Measurements from ENCODE around the gene DYNC1H1. TPM values are rescaled to one million over a fixed set of nuclear protein-coding genes. Genes with fewer than 3 reads are reported as not detected.

Gene DYNC1H1
- total RNA-seq, 3 donors from 2014 or later = 198 to 211 (median 204) TPM

- no peaks in the 10 kb centered on the region for H3K27me3 Mint-ChIP-seq (ENCODE audit: low read depth)
- H3K36me3 Mint-ChIP-seq (ENCODE audit: insufficient read depth) = peaks cover 48% of the 10 kb centered on the region
- ATAC-seq (no peak), DNase-seq (no peak)
- H3K4me1 Mint-ChIP-seq (ENCODE audit: low read depth) = no peaks in the 10 kb centered on the region
- H3K9me3 Mint-ChIP-seq = no peaks in the 10 kb centered on the region
- no peak overlapping the region for H3K4me3 Mint-ChIP-seq
These were observed 74.8 kb downstream of the DYNC1H1 start for GRCh38 chr14:102039157-102039556.

GRCh38 chr14:102040153-102040552 is 75.8 kb downstream of the DYNC1H1 start:
- H3K4me1 Mint-ChIP-seq (ENCODE audit: low read depth) = no peaks in the 10 kb centered on the region
- ATAC-seq = no peak
- peaks cover 47% of the 10 kb centered on the region for H3K36me3 Mint-ChIP-seq (ENCODE audit: insufficient read depth)
- H3K9me3 Mint-ChIP-seq = no peaks in the 10 kb centered on the region
- DNase-seq = no peak
- H3K27me3 Mint-ChIP-seq (ENCODE audit: low read depth) = no peaks in the 10 kb centered on the region
- H3K4me3 Mint-ChIP-seq = no peak overlapping the region

- ATAC-seq (no peak), DNase-seq (no peak)
- Mint-ChIP-seq H3K4me3 (no peak overlapping the region), H3K27me3 (ENCODE audit: low read depth) (no peaks in the 10 kb centered on the region), H3K4me1 (ENCODE audit: low read depth) (no peaks in the 10 kb centered on the region), H3K9me3 (no peaks in the 10 kb centered on the region), H3K36me3 (ENCODE audit: insufficient read depth) (peaks cover 41% of the 10 kb centered on the region)
These were observed 78.3 kb downstream of the DYNC1H1 start for GRCh38 chr14:102042699-102043098.

GRCh38 chr14:102043251-102044025 is 79.1 kb downstream of the DYNC1H1 start:
- Mint-ChIP-seq H3K27me3 (ENCODE audit: low read depth) (no peaks in the 10 kb centered on the region), H3K36me3 (ENCODE audit: insufficient read depth) (peaks cover 43% of the 10 kb centered on the region), H3K4me1 (ENCODE audit: low read depth) (no peaks in the 10 kb centered on the region), H3K4me3 (no peak overlapping the region), H3K9me3 (no peaks in the 10 kb centered on the region)
- DNase-seq = no peak
- no peak for ATAC-seq

- DNase-seq = no peak
- Mint-ChIP-seq H3K9me3 (no peaks in the 10 kb centered on the region), H3K36me3 (ENCODE audit: insufficient read depth) (peaks cover 41% of the 10 kb centered on the region), H3K4me1 (ENCODE audit: low read depth) (no peaks in the 10 kb centered on the region), H3K27me3 (ENCODE audit: low read depth) (no peaks in the 10 kb centered on the region), H3K4me3 (no peak overlapping the region)
- ATAC-seq = no peak
These were observed 80.2 kb downstream of the DYNC1H1 start for GRCh38 chr14:102044566-102044965.

- H3K4me3 Mint-ChIP-seq = no peak overlapping the region
- DNase-seq = no peak
- H3K27me3 Mint-ChIP-seq (ENCODE audit: low read depth) = no peaks in the 10 kb centered on the region
- H3K4me1 Mint-ChIP-seq (ENCODE audit: low read depth) = no peaks in the 10 kb centered on the region
- H3K36me3 Mint-ChIP-seq (ENCODE audit: insufficient read depth) = peaks cover 41% of the 10 kb centered on the region
- ATAC-seq = peak in 1 of 2 donors; percentile 58
- no peaks in the 10 kb centered on the region for H3K9me3 Mint-ChIP-seq
These were observed 82.2 kb downstream of the DYNC1H1 start for GRCh38 chr14:102046337-102047278.

GRCh38 chr14:102047808-102048540 is 83.6 kb downstream of the DYNC1H1 start:
- DNase-seq (no peak), ATAC-seq (no peak)
- H3K4me3 Mint-ChIP-seq = no peak overlapping the region
- no peaks in the 10 kb centered on the region for H3K27me3 Mint-ChIP-seq (ENCODE audit: low read depth)
- no peaks in the 10 kb centered on the region for H3K9me3 Mint-ChIP-seq
- peaks cover 41% of the 10 kb centered on the region for H3K36me3 Mint-ChIP-seq (ENCODE audit: insufficient read depth)
- no peaks in the 10 kb centered on the region for H3K4me1 Mint-ChIP-seq (ENCODE audit: low read depth)

- Mint-ChIP-seq H3K36me3 (ENCODE audit: insufficient read depth) (peaks cover 31% of the 10 kb centered on the region), H3K9me3 (no peaks in the 10 kb centered on the region), H3K4me1 (ENCODE audit: low read depth) (no peaks in the 10 kb centered on the region), H3K27me3 (ENCODE audit: low read depth) (no peaks in the 10 kb centered on the region), H3K4me3 (no peak overlapping the region)
- no peak for DNase-seq
- no peak for ATAC-seq
These were observed 85.1 kb downstream of the DYNC1H1 start for GRCh38 chr14:102049258-102050025.

GRCh38 chr14:102050026-102050405 is 85.6 kb downstream of the DYNC1H1 start:
- Mint-ChIP-seq H3K9me3 (no peaks in the 10 kb centered on the region), H3K36me3 (ENCODE audit: insufficient read depth) (peaks cover 30% of the 10 kb centered on the region), H3K4me3 (no peak overlapping the region), H3K4me1 (ENCODE audit: low read depth) (no peaks in the 10 kb centered on the region), H3K27me3 (ENCODE audit: low read depth) (no peaks in the 10 kb centered on the region)
- ATAC-seq = no peak
- no peak for DNase-seq

- ATAC-seq = no peak
- H3K27me3 Mint-ChIP-seq (ENCODE audit: low read depth) = no peaks in the 10 kb centered on the region
- no peak for DNase-seq
- H3K36me3 Mint-ChIP-seq (ENCODE audit: insufficient read depth) = peaks cover 32% of the 10 kb centered on the region
- H3K4me3 Mint-ChIP-seq = no peak overlapping the region
- no peaks in the 10 kb centered on the region for H3K4me1 Mint-ChIP-seq (ENCODE audit: low read depth)
- no peaks in the 10 kb centered on the region for H3K9me3 Mint-ChIP-seq
These were observed 86.3 kb downstream of the DYNC1H1 start for GRCh38 chr14:102050625-102051024.

- Mint-ChIP-seq H3K27me3 (ENCODE audit: low read depth) (no peaks in the 10 kb centered on the region), H3K9me3 (no peaks in the 10 kb centered on the region), H3K36me3 (ENCODE audit: insufficient read depth) (peaks cover 32% of the 10 kb centered on the region), H3K4me3 (no peak overlapping the region), H3K4me1 (ENCODE audit: low read depth) (peaks cover 2% of the 10 kb centered on the region)
- DNase-seq (no peak), ATAC-seq (no peak)
These were observed 88.1 kb downstream of the DYNC1H1 start for GRCh38 chr14:102052522-102052921.

- DNase-seq (no peak), ATAC-seq (no peak)
- Mint-ChIP-seq H3K4me1 (ENCODE audit: low read depth) (peaks cover 11% of the 10 kb centered on the region), H3K4me3 (no peak overlapping the region), H3K27me3 (ENCODE audit: low read depth) (no peaks in the 10 kb centered on the region), H3K9me3 (no peaks in the 10 kb centered on the region), H3K36me3 (ENCODE audit: insufficient read depth) (peaks cover 12% of the 10 kb centered on the region)
These were observed 91.0 kb downstream of the DYNC1H1 start for GRCh38 chr14:102055181-102055901.

- no peak for DNase-seq
- no peak for ATAC-seq
- H3K36me3 Mint-ChIP-seq (ENCODE audit: insufficient read depth) = peaks cover 8% of the 10 kb centered on the region
These were observed 92.5 kb downstream of the DYNC1H1 start for GRCh38 chr14:102056694-102057442.

More at GRCh38 chr14:102056694-102057442, 92.5 kb downstream of the DYNC1H1 start:
- Mint-ChIP-seq H3K27me3 (ENCODE audit: low read depth) (no peaks in the 10 kb centered on the region), H3K9me3 (no peaks in the 10 kb centered on the region), H3K4me3 (no peak overlapping the region), H3K4me1 (ENCODE audit: low read depth) (peaks cover 12% of the 10 kb centered on the region)

Data from activated T-cell treated with anti-CD3 and anti-CD28 coated beads, Interleukin-2, amount 50 U/mL, for 4 hours (primary cell).